IMR-90 (cell line): Measurements from ENCODE around the gene FGD3. TPM values are rescaled to one million over a fixed set of nuclear protein-coding genes. Genes with fewer than 3 reads are reported as not detected.

ENCODE experiments used
- ATAC-seq: fragments of 200-7000 bp; cut with Tn5 transposase; 2 replicates; pipeline ENCODE4 v1.9.1; 2020; ENCODE audit warnings: low read depth, mild to moderate bottlenecking, moderate library complexity
- BruUV-seq: library from RNA; stranded (reverse); fragments of 400-500 nt; replicated peaks from 2 replicates; lab custom pipeline; 2021; lab: Mats Ljungman, UMichigan
- CTCF ChIA-PET: fragments of 300-600 bp; formaldehyde crosslinking; extraction: SDS; loops from one replicate; lab custom pipeline; 2021; ENCODE audit warnings: antibody characterized with exemption; lab: Yijun Ruan, JAX
- POLR2A ChIA-PET: fragments of 300-600 bp; sonication (Branson Sonifier 250); formaldehyde crosslinking; loops from one replicate; lab custom pipeline; 2022; ENCODE audit warnings: antibody characterized with exemption; ENCODE audit not compliant: unreplicated experiment; lab: Charles Lee
- DNase-seq: peaks from one replicate; pipeline ENCODE4 v3.0.0; 2013
- H2AFZ ChIP-seq: replicated peaks from 2 replicates; pipeline ENCODE3; 2013; ENCODE audit warnings: low read length, mild to moderate bottlenecking; ENCODE audit not compliant: poor library complexity
- H2AK5ac ChIP-seq: 2 replicates; pipeline ENCODE4 v1.6.1; 2013; ENCODE audit warnings: low read depth, low read length, inconsistent platforms
- H2AK9ac ChIP-seq: replicated peaks from 2 replicates; pipeline ENCODE3; 2013; ENCODE audit warnings: mild to moderate bottlenecking, low read depth, low read length, moderate library complexity; ENCODE audit not compliant: poor library complexity
- H2BK120ac ChIP-seq: 2 replicates; pipeline ENCODE4 v1.6.1; 2013; ENCODE audit warnings: low read depth, low read length, inconsistent platforms
- H2BK15ac ChIP-seq: 3 replicates; pipeline ENCODE4 v1.6.1; 2013; ENCODE audit warnings: low read depth, low read length, inconsistent platforms
- H2BK20ac ChIP-seq: 2 replicates; pipeline ENCODE4 v1.6.1; 2013; ENCODE audit warnings: low read depth, mild to moderate bottlenecking, inconsistent platforms, low read length, moderate library complexity
- H2BK5ac ChIP-seq: 2 replicates; pipeline ENCODE4 v1.6.1; 2013; ENCODE audit warnings: mild to moderate bottlenecking, low read depth, low read length, inconsistent platforms; ENCODE audit not compliant: poor library complexity, severe bottlenecking
- H3K14ac ChIP-seq: replicated peaks from 2 replicates; pipeline ENCODE4 v1.6.1; 2013; ENCODE audit warnings: low read depth, low read length, inconsistent platforms
- H3K18ac ChIP-seq: 2 replicates; pipeline ENCODE4 v1.6.1; 2013; ENCODE audit warnings: low read depth, low read length, control low read depth
- H3K23ac ChIP-seq: 2 replicates; pipeline ENCODE4 v1.6.1; 2013; ENCODE audit warnings: low read depth, low read length, inconsistent platforms
- H3K27ac ChIP-seq: 2 replicates; pipeline ENCODE4 v1.5.1; 2013; ENCODE audit warnings: mild to moderate bottlenecking, control low read depth, low read length; ENCODE audit not compliant: insufficient read depth
- H3K27me3 ChIP-seq: 2 replicates; pipeline ENCODE4 v1.6.1; 2013; ENCODE audit warnings: low read length; ENCODE audit not compliant: control insufficient read depth, insufficient read depth
- H3K36me3 ChIP-seq: 2 replicates; pipeline ENCODE4 v1.6.1; 2013; ENCODE audit warnings: low read length, mixed read lengths; ENCODE audit not compliant: control insufficient read depth, insufficient read depth
- H3K4ac ChIP-seq: 2 replicates; pipeline ENCODE4 v1.6.1; 2013; ENCODE audit warnings: low read depth, low read length, inconsistent platforms
- H3K4me1 ChIP-seq: 2 replicates; pipeline ENCODE4 v1.6.1; 2013; ENCODE audit warnings: low read length, mixed read lengths; ENCODE audit not compliant: control insufficient read depth, insufficient read depth
- H3K4me2 ChIP-seq: 2 replicates; pipeline ENCODE4 v1.6.1; 2013; ENCODE audit warnings: low read depth, mild to moderate bottlenecking, control low read depth, low read length, moderate library complexity
- H3K4me3 ChIP-seq: 2 replicates; pipeline ENCODE4 v1.5.1; 2013; ENCODE audit warnings: low read depth, mild to moderate bottlenecking, control low read depth, low read length, moderate library complexity; ENCODE audit not compliant: insufficient read depth
- H3K56ac ChIP-seq: 2 replicates; pipeline ENCODE4 v1.6.1; 2013; ENCODE audit warnings: low read length, inconsistent platforms; ENCODE audit not compliant: insufficient read depth; ENCODE audit errors: extremely low read depth
- H3K79me1 ChIP-seq, 2 experiments: 2 replicates each; pipeline ENCODE4 v1.6.1; 2013; ENCODE audit warnings: low read length in 2 of 2, inconsistent platforms in 1 of 2, low read depth in 1 of 2
- H3K9ac ChIP-seq: 2 replicates; pipeline ENCODE4 v1.6.1; 2013; ENCODE audit warnings: low read depth, low read length, control low read depth
- H3K9me1 ChIP-seq: 2 replicates; pipeline ENCODE4 v1.6.1; 2013; ENCODE audit warnings: low read length, inconsistent platforms; ENCODE audit not compliant: insufficient read depth
- H3K9me3 ChIP-seq: 2 replicates; pipeline ENCODE4 v1.6.1; 2013; ENCODE audit warnings: low read length; ENCODE audit not compliant: control insufficient read depth, insufficient read depth
- H4K20me1 ChIP-seq: 2 replicates; pipeline ENCODE4 v1.6.1; 2013; ENCODE audit warnings: low read length, inconsistent platforms; ENCODE audit not compliant: insufficient read depth
- H4K5ac ChIP-seq: 2 replicates; pipeline ENCODE4 v1.6.1; 2013; ENCODE audit warnings: mild to moderate bottlenecking, low read depth, low read length, control low read depth
- H4K8ac ChIP-seq, 2 experiments: 2 replicates each; pipeline ENCODE4 v1.6.1; 2013; ENCODE audit warnings: low read depth in 2 of 2, low read length in 2 of 2, control low read depth in 1 of 2, inconsistent platforms in 1 of 2
- H4K91ac ChIP-seq: 2 replicates; pipeline ENCODE4 v1.6.1; 2013; ENCODE audit warnings: low read depth, low read length, inconsistent platforms; ENCODE audit not compliant: insufficient read depth
- BHLHE40 ChIP-seq: fragments of 150-350 bp; IDR thresholded peaks from 2 replicates; pipeline ENCODE4 v1.6.1; 2016; ENCODE audit warnings: mild to moderate bottlenecking, low read depth, low read length
- CHD1 ChIP-seq: IDR thresholded peaks from 2 replicates; pipeline ENCODE4 v1.6.1; 2012; ENCODE audit warnings: low read depth, low read length, improper control_type of control experiment
- CTCF ChIP-seq: conservative IDR thresholded peaks from 2 replicates; pipeline ENCODE4 v1.5.1; 2012; ENCODE audit warnings: mild to moderate bottlenecking, low read depth, low read length, improper control_type of control experiment
- FOS ChIP-seq: fragments of 150-350 bp; IDR thresholded peaks from 2 replicates; pipeline ENCODE4 v1.6.1; 2016; ENCODE audit warnings: low read depth, low read length
- MAFK ChIP-seq: IDR thresholded peaks from 2 replicates; pipeline ENCODE4 v1.6.1; 2012; ENCODE audit warnings: low read depth, low read length, improper control_type of control experiment
- MAZ ChIP-seq: IDR thresholded peaks from 2 replicates; pipeline ENCODE4 v1.6.1; 2012; ENCODE audit warnings: low read depth, mild to moderate bottlenecking, low read length, improper control_type of control experiment, moderate library complexity, borderline replicate concordance
- MXI1 ChIP-seq: IDR thresholded peaks from 2 replicates; pipeline ENCODE4 v1.6.1; 2012; ENCODE audit warnings: low read depth, mild to moderate bottlenecking, low read length, moderate library complexity, borderline replicate concordance
- NFE2L2 ChIP-seq: fragments of 150-350 bp; IDR thresholded peaks from 2 replicates; pipeline ENCODE4 v1.6.1; 2016; ENCODE audit warnings: low read depth, mild to moderate bottlenecking, low read length
- POLR2A ChIP-seq: IDR thresholded peaks from 2 replicates; pipeline ENCODE4 v1.6.1; 2012; ENCODE audit warnings: mild to moderate bottlenecking, low read depth, low read length
- RAD21 ChIP-seq: IDR thresholded peaks from 2 replicates; pipeline ENCODE4 v1.6.1; 2012; ENCODE audit warnings: low read length, improper control_type of control experiment
- RCOR1 ChIP-seq: IDR thresholded peaks from 2 replicates; pipeline ENCODE4 v1.6.1; 2012; ENCODE audit warnings: mild to moderate bottlenecking, low read length, improper control_type of control experiment; ENCODE audit not compliant: insufficient replicate concordance
- RFX5 ChIP-seq: IDR thresholded peaks from 2 replicates; pipeline ENCODE4 v1.8.0; 2012; ENCODE audit warnings: low read depth, mild to moderate bottlenecking, low read length, moderate library complexity
- SMC3 ChIP-seq: fragments of 150-350 bp; IDR thresholded peaks from 2 replicates; pipeline ENCODE4 v1.6.1; 2016; ENCODE audit warnings: low read depth, mild to moderate bottlenecking, antibody characterized with exemption, low read length, moderate library complexity
- WGBS, 2 experiments: methylation state at CpG; one replicate each; pipeline versions ENCODE4 v1.1.5 to v1.1.7; 2013; ENCODE audit warnings: missing lambda C conversion rate in 2 of 2; ENCODE audit not compliant: insufficient read length in 1 of 2; ENCODE audit errors: extremely low coverage in 2 of 2; 5-methylcytosine and 5-hydroxymethylcytosine counted together
- dilution Hi-C: fragments of 300-500 bp; cut with HindIII; formaldehyde crosslinking; loops from one replicate; pipeline ENCODE4 v1.14.3; 2018; ENCODE audit warnings: low sequenced_read_pairs; ENCODE audit not compliant: unreplicated experiment
- in situ Hi-C: fragments of 300-500 bp; cut with MboI; formaldehyde crosslinking; loops from 3 replicates; pipeline ENCODE4 v1.14.3; 2019; ENCODE audit warnings: low sequenced_read_pairs, inconsistent platforms, mixed read lengths
- intact Hi-C: fragments of 100-400 bp; cut with micrococcal nuclease; formaldehyde crosslinking; loops from 2 replicates; pipeline ENCODE4 v1.10.0; 2022
- polyA plus RNA-seq, 3 experiments: library from polyadenylated mRNA; depleted of rRNA; stranded (reverse); fragments of >200 nt; gene quantifications; 2 replicates each; pipeline ENCODE4 v1.2.3, GENCODE V29; 2012; ENCODE audit warnings: low replicate concordance in 1 of 3
- total RNA-seq: library from RNA; depleted of rRNA; stranded (reverse); fragments of >200 nt; gene quantifications from 2 replicates; pipeline ENCODE4 v1.2.3, GENCODE V29; 2012
- TF ChIP-seq, protein P1 (sequence below): fragments of 150-350 bp; IDR thresholded peaks from 2 replicates; pipeline ENCODE4 v1.6.1; 2016; ENCODE audit warnings: low read depth, mild to moderate bottlenecking, low read length, moderate library complexity, borderline replicate concordance

Gene FGD3
- total and polyA plus RNA-seq, 2 of the 4 experiments (the other 2 are of a cell fraction): not detected

- H4K5ac ChIP-seq: no peak overlapping the region
- H3K23ac ChIP-seq: no peak overlapping the region
- no peak overlapping the region for H2BK120ac ChIP-seq
- H2BK15ac ChIP-seq: no peak overlapping the region
- no peak overlapping the region for H2AFZ ChIP-seq
- no peak overlapping the region for H3K56ac ChIP-seq
- H3K27ac ChIP-seq: no peak overlapping the region
- H3K9me1 ChIP-seq: no peaks in the 10 kb centered on the region; the same call in 1 of the 2 replicates
- ATAC-seq (no peak), DNase-seq (no peak)
- no peak overlapping the region for H4K8ac ChIP-seq
- no peak for TF ChIP-seq MXI1
- TF ChIP-seq FOS: no peak
- no peak for TF ChIP-seq CHD1
- no peak for TF ChIP-seq SMC3
- TF ChIP-seq RAD21: no peak
- no peak for TF ChIP-seq BHLHE40
- TF ChIP-seq CTCF: no peak
- TF ChIP-seq MAZ: no peak
- TF ChIP-seq POLR2A: no peak
- no peak for TF ChIP-seq RCOR1
- TF ChIP-seq, protein P1, sequence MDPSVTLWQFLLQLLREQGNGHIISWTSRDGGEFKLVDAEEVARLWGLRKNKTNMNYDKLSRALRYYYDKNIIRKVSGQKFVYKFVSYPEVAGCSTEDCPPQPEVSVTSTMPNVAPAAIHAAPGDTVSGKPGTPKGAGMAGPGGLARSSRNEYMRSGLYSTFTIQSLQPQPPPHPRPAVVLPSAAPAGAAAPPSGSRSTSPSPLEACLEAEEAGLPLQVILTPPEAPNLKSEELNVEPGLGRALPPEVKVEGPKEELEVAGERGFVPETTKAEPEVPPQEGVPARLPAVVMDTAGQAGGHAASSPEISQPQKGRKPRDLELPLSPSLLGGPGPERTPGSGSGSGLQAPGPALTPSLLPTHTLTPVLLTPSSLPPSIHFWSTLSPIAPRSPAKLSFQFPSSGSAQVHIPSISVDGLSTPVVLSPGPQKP: no peak
- no peak for TF ChIP-seq RFX5
- TF ChIP-seq NFE2L2: no peak
- no peak for TF ChIP-seq MAFK
- dilution Hi-C loops: no loop called here
- no TSS peak for BruUV-seq
- no peak overlapping the region for H2AK9ac ChIP-seq
- H3K4me3 ChIP-seq: no peak overlapping the region
- H3K4ac ChIP-seq: no peak overlapping the region
- no peak overlapping the region for H2BK20ac ChIP-seq
- no peak overlapping the region for H3K4me2 ChIP-seq
- WGBS, 2 experiments: 90% methylated on average over 2 of the region's 13 CpGs; no CpG with 5 or more reads in 1 of the 2 experiments
- in situ Hi-C loops: no loop called here
- H3K9me3 ChIP-seq: no peaks in the 10 kb centered on the region
- H4K91ac ChIP-seq: no peak overlapping the region
- CTCF ChIA-PET: no interaction called here
- H3K36me3 ChIP-seq: no peaks in the 10 kb centered on the region
- H3K18ac ChIP-seq: no peak overlapping the region
- POLR2A ChIA-PET: no interaction called here
- no peaks in the 10 kb centered on the region for H3K79me1 ChIP-seq
- H2AK5ac ChIP-seq: no peak overlapping the region
- H4K20me1 ChIP-seq: no peaks in the 10 kb centered on the region
- no peak overlapping the region for H3K14ac ChIP-seq
- no peak overlapping the region for H2BK5ac ChIP-seq
- no peak overlapping the region for H3K9ac ChIP-seq
- no peaks in the 10 kb centered on the region; the same call in 1 of the 2 replicates for H3K27me3 ChIP-seq
- intact Hi-C loops: no loop called here
- peaks cover 3% of the 10 kb centered on the region for H3K4me1 ChIP-seq
Measured at GRCh38 chr9:93079371-93079770, 132.0 kb downstream of the FGD3 start.
